Fibroblast of mammary gland (primary cell): ENCODE data around the gene TOM1L2.
"Not testable (repeated sequence)": the region's sequence is repeated elsewhere in the genome, so short reads cannot be mapped to it uniquely, and the experiment has no call there.

Source experiments
- DNase-seq: peaks from one replicate; pipeline ENCODE4 v3.0.0-alpha.2; 2010; ENCODE audit warnings: low read depth
- H3K4me3 ChIP-seq: 2 replicates; pipeline ENCODE4 v1.5.1; 2011; ENCODE audit warnings: low read depth, mild to moderate bottlenecking, low read length, moderate library complexity; ENCODE audit not compliant: control insufficient read depth
- CTCF ChIP-seq: conservative IDR thresholded peaks from 2 replicates; pipeline ENCODE4 v1.5.1; 2011; ENCODE audit warnings: low read depth, low read length, inconsistent platforms; ENCODE audit not compliant: control insufficient read depth, insufficient read depth

TOM1L2 gene

GRCh38 chr17:17811381-17812210 is 160.6 kb downstream of the TOM1L2 start:
- no peak for DNase-seq
- TF ChIP-seq CTCF, result no peak
- no peak overlapping the region for H3K4me3 ChIP-seq

- DNase-seq, result no peak
- no peak overlapping the region for H3K4me3 ChIP-seq
- no peak for TF ChIP-seq CTCF
These were observed 161.3 kb downstream of the TOM1L2 start for GRCh38 chr17:17810895-17811248.

DNA sequence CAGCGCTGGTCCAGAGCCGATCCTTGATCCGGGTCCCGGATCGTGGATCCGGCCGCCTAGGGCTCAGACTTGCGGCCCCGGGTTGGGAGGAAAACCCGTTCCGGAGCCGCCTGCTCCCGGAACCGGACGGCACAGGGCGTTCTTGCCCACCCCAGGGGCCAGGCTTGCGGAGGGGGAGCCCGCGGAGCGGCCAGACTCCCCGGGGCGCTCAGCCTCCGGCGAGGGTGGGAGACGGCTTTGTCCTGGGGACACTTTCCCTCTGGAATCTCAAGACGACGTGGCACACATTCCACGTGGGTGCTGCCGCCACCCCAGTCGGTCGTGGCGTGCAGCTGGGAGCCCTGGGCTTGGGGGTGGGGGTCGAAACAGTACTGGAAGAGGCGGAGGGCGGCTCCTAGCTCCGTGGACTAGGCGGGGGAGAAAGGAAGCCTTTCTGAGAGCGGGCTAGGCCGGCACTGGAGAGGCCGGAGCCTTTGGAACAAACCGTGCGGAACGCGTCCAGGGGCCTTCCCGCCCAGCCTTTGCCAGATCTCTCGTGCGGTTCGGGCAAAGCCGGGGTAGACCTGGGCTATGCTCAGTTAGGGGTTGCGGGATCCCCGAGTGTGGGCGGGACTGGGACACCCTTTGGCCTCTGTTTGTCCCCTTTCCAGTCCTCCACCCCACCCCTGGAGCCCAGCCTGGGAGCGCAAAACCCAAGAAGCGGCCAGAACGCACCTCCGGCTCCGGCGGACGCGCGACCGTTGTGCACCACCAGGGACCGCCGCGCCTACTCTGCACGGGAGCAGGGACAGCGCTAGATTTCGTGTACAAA is 161.9 kb downstream of the TOM1L2 start:
- DNase-seq, result peak; percentile 64

GRCh38 chr17:17809531-17810083 is 162.6 kb downstream of the TOM1L2 start:
- DNase-seq, result no peak
- no peak for TF ChIP-seq CTCF
- H3K4me3 ChIP-seq, result no peak overlapping the region

More for the DNA sequence above, 161.9 kb downstream of the TOM1L2 start:
- TF ChIP-seq CTCF, result no peak
- no peak overlapping the region for H3K4me3 ChIP-seq

DNA sequence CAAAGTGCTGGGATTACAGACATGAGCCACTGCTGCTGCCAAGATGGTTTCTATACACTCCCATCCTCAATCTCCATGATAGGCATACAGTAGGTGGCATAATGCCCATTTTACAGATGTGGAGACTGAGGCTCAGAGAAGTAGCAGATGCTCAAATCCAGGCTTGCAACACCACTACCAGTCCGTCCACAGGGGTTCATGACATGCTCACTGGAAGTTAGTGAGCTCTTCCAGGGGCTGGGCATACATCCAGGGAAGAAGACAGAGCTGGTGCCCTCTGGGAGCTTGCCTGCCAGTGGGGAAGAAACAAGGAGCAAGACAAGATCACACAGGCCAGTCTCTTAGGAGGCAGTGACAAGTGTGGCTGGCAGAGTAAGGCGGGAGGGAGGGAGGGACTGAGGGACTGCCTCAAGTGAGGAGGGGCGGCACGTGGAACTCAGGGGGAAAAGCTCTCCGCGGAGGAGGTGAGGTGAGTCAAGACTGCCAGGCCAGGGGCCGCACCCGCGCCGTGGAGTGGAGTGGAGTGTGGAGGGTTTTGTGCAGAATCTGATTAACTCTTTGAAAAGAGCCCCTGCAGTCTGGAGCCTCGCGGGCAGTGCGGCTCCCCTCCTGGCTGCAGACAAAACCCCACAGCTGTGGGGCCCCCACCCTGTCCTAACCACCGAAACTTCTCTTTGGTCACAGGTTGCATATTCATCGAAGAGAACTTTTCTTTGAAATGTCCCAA is 163.3 kb downstream of the TOM1L2 start:
- no peak for TF ChIP-seq CTCF
- peak; percentile 63 for DNase-seq
- no peak overlapping the region for H3K4me3 ChIP-seq

- not testable (repeated sequence) for H3K4me3 ChIP-seq, DNase-seq
These were observed 164.0 kb downstream of the TOM1L2 start for GRCh38 chr17:17808200-17808599.
